Measurements from ENCODE around the gene SLC9A3.

Gene SLC9A3

GRCh38 chr5:553874-554273 is 29.6 kb upstream of the SLC9A3 start:
- Histone ChIP-seq H3K4me1 (ENCODE audit: control insufficient read depth, low read depth, low read length) (no peaks in the 10 kb centered on the region), H3K27ac (ENCODE audit: low read length) (no peak overlapping the region), H3K4me3 (ENCODE audit: low read length) (no peak overlapping the region), H3K27me3 (ENCODE audit: control insufficient read depth, insufficient read depth, low read length) (peaks cover 10% of the 10 kb centered on the region), H3K9ac (ENCODE audit: low read length) (no peak overlapping the region), H3K9me3 (ENCODE audit: control insufficient read depth, low read depth, low read length) (no peaks in the 10 kb centered on the region), H3K36me3 (ENCODE audit: control insufficient read depth, low read depth, low read length) (no peaks in the 10 kb centered on the region)

DNA sequence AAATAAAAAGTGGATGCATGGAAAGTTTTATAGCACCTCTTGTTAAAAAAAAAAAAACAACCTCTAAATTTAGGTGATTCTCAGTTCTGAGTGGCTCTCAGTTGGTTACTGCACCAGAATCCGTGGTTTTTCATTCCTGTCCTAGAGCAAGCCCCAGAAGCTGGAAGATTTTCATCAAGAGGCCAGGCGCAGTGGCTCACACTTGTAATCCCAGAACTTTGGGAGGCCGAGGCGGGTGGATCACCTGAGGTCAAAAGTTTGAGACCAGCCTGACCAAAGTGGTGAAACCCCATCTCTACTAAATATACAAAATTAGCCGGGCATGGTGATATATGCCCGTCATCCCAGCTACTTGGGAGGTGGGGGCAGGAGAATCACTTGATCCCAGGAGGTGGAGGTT is 27.2 kb upstream of the SLC9A3 start:
- Histone ChIP-seq H3K9me3 (ENCODE audit: control insufficient read depth, low read depth, low read length) (no peaks in the 10 kb centered on the region), H3K4me3 (ENCODE audit: low read length) (no peak overlapping the region), H3K36me3 (ENCODE audit: control insufficient read depth, low read depth, low read length) (no peaks in the 10 kb centered on the region), H3K4me1 (ENCODE audit: control insufficient read depth, low read depth, low read length) (no peaks in the 10 kb centered on the region), H3K27me3 (ENCODE audit: control insufficient read depth, insufficient read depth, low read length) (peaks cover 16% of the 10 kb centered on the region), H3K9ac (ENCODE audit: low read length) (no peak overlapping the region), H3K27ac (ENCODE audit: low read length) (no peak overlapping the region)

GRCh38 chr5:549229-549628 is 25.0 kb upstream of the SLC9A3 start:
- no peak overlapping the region for H3K9ac ChIP-seq (ENCODE audit: low read length)
- no peak overlapping the region for H3K4me3 ChIP-seq (ENCODE audit: low read length)
- no peaks in the 10 kb centered on the region for H3K9me3 ChIP-seq (ENCODE audit: control insufficient read depth, low read depth, low read length)
- no peaks in the 10 kb centered on the region for H3K4me1 ChIP-seq (ENCODE audit: control insufficient read depth, low read depth, low read length)
- H3K27ac ChIP-seq (ENCODE audit: low read length) = no peak overlapping the region
- peaks cover 16% of the 10 kb centered on the region for H3K27me3 ChIP-seq (ENCODE audit: control insufficient read depth, insufficient read depth, low read length)
- H3K36me3 ChIP-seq (ENCODE audit: control insufficient read depth, low read depth, low read length) = no peaks in the 10 kb centered on the region

- H3K27me3 ChIP-seq (ENCODE audit: control insufficient read depth, insufficient read depth, low read length) = peaks cover 16% of the 10 kb centered on the region
- no peaks in the 10 kb centered on the region for H3K4me1 ChIP-seq (ENCODE audit: control insufficient read depth, low read depth, low read length)
- no peak overlapping the region for H3K27ac ChIP-seq (ENCODE audit: low read length)
- no peaks in the 10 kb centered on the region for H3K36me3 ChIP-seq (ENCODE audit: control insufficient read depth, low read depth, low read length)
- no peak overlapping the region for H3K4me3 ChIP-seq (ENCODE audit: low read length)
- no peak overlapping the region for H3K9ac ChIP-seq (ENCODE audit: low read length)
- no peaks in the 10 kb centered on the region for H3K9me3 ChIP-seq (ENCODE audit: control insufficient read depth, low read depth, low read length)
Measured at GRCh38 chr5:548256-548655, 24.0 kb upstream of the SLC9A3 start.

DNA sequence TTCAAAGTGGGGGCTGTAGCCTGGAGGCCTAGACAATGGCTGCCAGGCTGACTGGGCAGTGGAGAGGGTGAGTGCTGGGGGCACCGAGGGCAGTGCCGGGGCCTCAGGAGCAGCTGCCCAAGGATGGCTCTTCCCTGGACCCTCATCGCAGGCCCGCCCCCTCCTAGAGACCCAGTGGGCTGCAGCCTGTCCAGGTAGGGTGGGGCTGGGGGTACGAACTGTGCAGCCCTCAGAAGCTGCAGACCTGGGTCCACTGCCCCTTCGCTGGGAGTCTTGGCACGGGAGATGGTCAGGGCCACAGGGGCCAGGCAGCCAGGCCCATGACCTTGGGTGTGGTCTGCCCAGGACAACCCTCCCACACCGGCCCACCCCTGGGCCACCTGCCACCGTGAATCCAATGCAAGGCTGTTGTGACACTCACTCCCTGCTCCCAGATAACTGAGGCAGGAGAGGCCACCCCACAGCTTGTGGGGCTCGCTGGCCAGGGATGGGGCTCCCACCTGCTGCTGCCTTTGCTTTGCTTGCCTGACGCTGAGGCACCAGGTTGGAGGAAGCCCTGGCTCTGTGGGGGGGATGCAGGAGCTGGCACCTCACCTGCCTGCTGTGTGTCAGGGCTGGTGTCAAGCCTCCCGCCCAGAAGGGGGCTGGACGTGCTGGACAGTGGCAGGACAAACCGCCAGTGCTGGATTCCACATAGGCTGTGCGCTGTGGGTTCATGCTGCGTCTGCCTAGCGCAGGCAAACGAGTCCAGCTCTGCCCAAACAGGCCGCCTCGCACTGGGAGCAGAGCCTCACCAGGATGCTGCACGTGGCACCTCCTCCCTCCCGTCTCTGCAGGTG is 23.1 kb upstream of the SLC9A3 start:
- H3K9ac ChIP-seq (ENCODE audit: low read length) = no peak overlapping the region
- no peaks in the 10 kb centered on the region for H3K9me3 ChIP-seq (ENCODE audit: control insufficient read depth, low read depth, low read length)
- H3K4me3 ChIP-seq (ENCODE audit: low read length) = no peak overlapping the region
- H3K27me3 ChIP-seq (ENCODE audit: control insufficient read depth, insufficient read depth, low read length) = peaks cover 16% of the 10 kb centered on the region
- H3K36me3 ChIP-seq (ENCODE audit: control insufficient read depth, low read depth, low read length) = no peaks in the 10 kb centered on the region
- no peak overlapping the region for H3K27ac ChIP-seq (ENCODE audit: low read length)
- no peaks in the 10 kb centered on the region for H3K4me1 ChIP-seq (ENCODE audit: control insufficient read depth, low read depth, low read length)

- Histone ChIP-seq H3K27ac (ENCODE audit: low read length) (no peak overlapping the region), H3K9me3 (ENCODE audit: control insufficient read depth, low read depth, low read length) (no peaks in the 10 kb centered on the region), H3K4me3 (ENCODE audit: low read length) (no peak overlapping the region), H3K9ac (ENCODE audit: low read length) (no peak overlapping the region), H3K4me1 (ENCODE audit: control insufficient read depth, low read depth, low read length) (no peaks in the 10 kb centered on the region), H3K36me3 (ENCODE audit: control insufficient read depth, low read depth, low read length) (no peaks in the 10 kb centered on the region), H3K27me3 (ENCODE audit: control insufficient read depth, insufficient read depth, low read length) (peaks cover 11% of the 10 kb centered on the region)
Measured at GRCh38 chr5:546376-546908, 22.2 kb upstream of the SLC9A3 start.

DNA sequence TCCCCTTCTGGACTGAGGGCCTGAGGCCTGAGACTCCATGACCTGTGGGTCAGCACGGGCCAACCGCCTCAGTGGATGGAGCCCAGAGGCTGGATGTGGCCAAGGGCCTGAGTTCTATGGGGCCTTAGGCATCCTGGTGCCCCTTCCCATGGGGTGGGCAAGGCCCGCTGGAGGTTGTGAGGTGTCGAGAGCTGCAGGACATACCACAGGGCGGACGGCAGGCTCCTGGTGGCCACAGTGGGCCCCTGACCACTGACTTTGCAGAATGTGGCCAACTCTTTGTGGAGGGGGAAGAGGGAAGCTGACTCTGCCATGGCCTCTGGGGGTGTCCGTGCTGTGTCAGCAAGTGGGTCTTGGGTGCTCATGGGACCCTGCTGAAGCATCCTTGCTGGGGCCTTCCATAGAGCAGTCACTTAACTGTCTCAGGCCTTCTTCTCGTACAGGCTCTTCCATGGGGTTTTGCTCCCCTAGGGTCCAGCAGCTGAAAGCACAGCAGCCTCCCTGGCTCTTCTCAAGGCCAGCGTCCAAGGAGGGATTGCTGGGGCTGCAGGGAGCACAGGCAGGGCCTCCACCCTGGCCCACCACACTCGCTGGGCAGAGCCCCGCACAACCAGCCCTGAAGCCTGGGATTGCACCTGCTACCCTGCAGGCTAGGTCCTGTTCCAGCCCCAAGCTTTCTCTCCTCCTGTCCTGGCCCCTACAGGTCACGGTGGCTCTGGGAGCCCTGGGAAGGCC is 21.6 kb upstream of the SLC9A3 start:
- Histone ChIP-seq H3K9ac (ENCODE audit: low read length) (no peak overlapping the region), H3K9me3 (ENCODE audit: control insufficient read depth, low read depth, low read length) (no peaks in the 10 kb centered on the region), H3K4me1 (ENCODE audit: control insufficient read depth, low read depth, low read length) (no peaks in the 10 kb centered on the region), H3K27me3 (ENCODE audit: control insufficient read depth, insufficient read depth, low read length) (peaks cover 9% of the 10 kb centered on the region), H3K4me3 (ENCODE audit: low read length) (no peak overlapping the region), H3K36me3 (ENCODE audit: control insufficient read depth, low read depth, low read length) (no peaks in the 10 kb centered on the region), H3K27ac (ENCODE audit: low read length) (no peak overlapping the region)

GRCh38 chr5:544675-545355 is 20.6 kb upstream of the SLC9A3 start:
- no peaks in the 10 kb centered on the region for H3K36me3 ChIP-seq (ENCODE audit: control insufficient read depth, low read depth, low read length)
- no peaks in the 10 kb centered on the region for H3K9me3 ChIP-seq (ENCODE audit: control insufficient read depth, low read depth, low read length)
- no peak overlapping the region for H3K4me3 ChIP-seq (ENCODE audit: low read length)
- H3K9ac ChIP-seq (ENCODE audit: low read length) = no peak overlapping the region
- peaks cover 6% of the 10 kb centered on the region for H3K27me3 ChIP-seq (ENCODE audit: control insufficient read depth, insufficient read depth, low read length)
- H3K27ac ChIP-seq (ENCODE audit: low read length) = no peak overlapping the region
- no peaks in the 10 kb centered on the region for H3K4me1 ChIP-seq (ENCODE audit: control insufficient read depth, low read depth, low read length)

GRCh38 chr5:543755-544674 is 19.8 kb upstream of the SLC9A3 start:
- Histone ChIP-seq H3K4me1 (ENCODE audit: control insufficient read depth, low read depth, low read length) (no peaks in the 10 kb centered on the region), H3K4me3 (ENCODE audit: low read length) (no peak overlapping the region), H3K36me3 (ENCODE audit: control insufficient read depth, low read depth, low read length) (no peaks in the 10 kb centered on the region), H3K27me3 (ENCODE audit: control insufficient read depth, insufficient read depth, low read length) (peaks cover 6% of the 10 kb centered on the region), H3K9me3 (ENCODE audit: control insufficient read depth, low read depth, low read length) (no peaks in the 10 kb centered on the region), H3K27ac (ENCODE audit: low read length) (no peak overlapping the region), H3K9ac (ENCODE audit: low read length) (no peak overlapping the region)

GRCh38 chr5:543351-543750 is 19.1 kb upstream of the SLC9A3 start:
- Histone ChIP-seq H3K27me3 (ENCODE audit: control insufficient read depth, insufficient read depth, low read length) (peaks cover 3% of the 10 kb centered on the region), H3K4me1 (ENCODE audit: control insufficient read depth, low read depth, low read length) (no peaks in the 10 kb centered on the region), H3K9ac (ENCODE audit: low read length) (no peak overlapping the region), H3K36me3 (ENCODE audit: control insufficient read depth, low read depth, low read length) (no peaks in the 10 kb centered on the region), H3K4me3 (ENCODE audit: low read length) (no peak overlapping the region), H3K27ac (ENCODE audit: low read length) (no peak overlapping the region), H3K9me3 (ENCODE audit: control insufficient read depth, low read depth, low read length) (no peaks in the 10 kb centered on the region)
